Ishikawa (cell line): ENCODE measurements around the gene SLC9A9.

Source experiments
- MAX ChIP-seq: IDR thresholded peaks from 2 replicates; pipeline ENCODE4 v1.6.1; 2012
- NFIC ChIP-seq: IDR thresholded peaks from 2 replicates; pipeline ENCODE4 v1.6.1; 2012
- RAD21 ChIP-seq: IDR thresholded peaks from 2 replicates; pipeline ENCODE4 v1.6.1; 2012; ENCODE audit warnings: low read depth
- REST ChIP-seq: IDR thresholded peaks from 2 replicates; pipeline ENCODE4 v1.6.1; 2012; ENCODE audit warnings: low read depth, mild to moderate bottlenecking
- TEAD4 ChIP-seq: IDR thresholded peaks from 2 replicates; pipeline ENCODE4 v1.6.1; 2012

- TF ChIP-seq NFIC (no peak), RAD21 (no peak), REST (no peak), TEAD4 (no peak), MAX (no peak)
Observed at GRCh38 chr3:143295201-143296080, 552.8 kb downstream of the SLC9A9 start.
